Neural progenitor cell (in vitro differentiated cells): ENCODE measurements around the gene PLD6.

Experiments
- CTCF ChIP-seq: fragments of 200-600 bp; sonication (generic); IDR thresholded peaks from 2 replicates; pipeline ENCODE4 v1.5.1; 2017; ENCODE audit warnings: antibody characterized with exemption, mild to moderate bottlenecking
- EZH2 ChIP-seq: fragments of 200-600 bp; sonication (generic); IDR thresholded peaks from 2 replicates; pipeline ENCODE4 v1.6.1; 2017; ENCODE audit warnings: antibody characterized with exemption, mild to moderate bottlenecking, moderate library complexity
- EZH2phosphoT487 ChIP-seq: fragments of 200-600 bp; sonication (generic); IDR thresholded peaks from 2 replicates; pipeline ENCODE4 v1.6.1; 2017; ENCODE audit warnings: antibody characterized with exemption

GRCh38 chr17:17196776-17197175 lies 9.4 kb downstream of the PLD6 start:
- TF ChIP-seq CTCF (no peak), EZH2phosphoT487 (no peak), EZH2 (no peak)
